Choroid plexus epithelial cell (primary cell): ENCODE data around the gene TEAD2.
"Not testable (repeated sequence)": the region's sequence is repeated elsewhere in the genome, so short reads cannot be mapped to it uniquely, and the experiment has no call there.

Experiments used
- DNase-seq: peaks from one replicate; pipeline ENCODE4 v3.0.0-alpha.2; 2010; ENCODE audit warnings: low read depth
- H3K4me3 ChIP-seq: 2 replicates; pipeline ENCODE4 v1.5.1; 2011; ENCODE audit warnings: low read depth, mild to moderate bottlenecking, control low read depth, low read length, moderate library complexity
- TF ChIP-seq, protein P1 (sequence below): conservative IDR thresholded peaks from 2 replicates; pipeline ENCODE4 v1.5.1; 2011; ENCODE audit warnings: low read depth, mild to moderate bottlenecking, control low read depth, inconsistent platforms, low read length, moderate library complexity

The TEAD2 gene

GRCh38 chr19:49383599-49383998 lies 21.4 kb upstream of the TEAD2 start:
- DNase-seq = no peak
- TF ChIP-seq, protein P1, sequence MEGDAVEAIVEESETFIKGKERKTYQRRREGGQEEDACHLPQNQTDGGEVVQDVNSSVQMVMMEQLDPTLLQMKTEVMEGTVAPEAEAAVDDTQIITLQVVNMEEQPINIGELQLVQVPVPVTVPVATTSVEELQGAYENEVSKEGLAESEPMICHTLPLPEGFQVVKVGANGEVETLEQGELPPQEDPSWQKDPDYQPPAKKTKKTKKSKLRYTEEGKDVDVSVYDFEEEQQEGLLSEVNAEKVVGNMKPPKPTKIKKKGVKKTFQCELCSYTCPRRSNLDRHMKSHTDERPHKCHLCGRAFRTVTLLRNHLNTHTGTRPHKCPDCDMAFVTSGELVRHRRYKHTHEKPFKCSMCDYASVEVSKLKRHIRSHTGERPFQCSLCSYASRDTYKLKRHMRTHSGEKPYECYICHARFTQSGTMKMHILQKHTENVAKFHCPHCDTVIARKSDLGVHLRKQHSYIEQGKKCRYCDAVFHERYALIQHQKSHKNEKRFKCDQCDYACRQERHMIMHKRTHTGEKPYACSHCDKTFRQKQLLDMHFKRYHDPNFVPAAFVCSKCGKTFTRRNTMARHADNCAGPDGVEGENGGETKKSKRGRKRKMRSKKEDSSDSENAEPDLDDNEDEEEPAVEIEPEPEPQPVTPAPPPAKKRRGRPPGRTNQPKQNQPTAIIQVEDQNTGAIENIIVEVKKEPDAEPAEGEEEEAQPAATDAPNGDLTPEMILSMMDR = no peak
- H3K4me3 ChIP-seq = no peak overlapping the region

DNA sequence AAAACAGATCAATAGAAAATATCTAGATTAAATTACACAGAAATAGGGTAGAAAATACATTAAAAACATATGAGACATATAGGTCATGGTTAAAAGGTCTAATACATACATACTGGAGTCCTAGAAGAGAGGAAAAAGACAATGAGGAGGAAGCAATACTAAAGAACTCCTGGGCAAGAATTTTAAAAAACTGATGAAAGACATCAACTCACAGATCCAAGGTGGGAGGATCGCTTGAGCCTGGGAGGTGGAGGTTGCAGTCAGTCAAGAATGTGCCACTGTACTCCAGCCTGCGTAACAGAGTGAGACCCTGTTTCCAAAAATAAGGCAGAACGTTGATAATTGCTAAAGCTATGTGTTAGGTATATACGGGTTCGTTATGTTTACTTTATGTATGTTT lies 20.4 kb upstream of the TEAD2 start:
- DNase-seq = no peak
- TF ChIP-seq, protein P1 = no peak

DNA sequence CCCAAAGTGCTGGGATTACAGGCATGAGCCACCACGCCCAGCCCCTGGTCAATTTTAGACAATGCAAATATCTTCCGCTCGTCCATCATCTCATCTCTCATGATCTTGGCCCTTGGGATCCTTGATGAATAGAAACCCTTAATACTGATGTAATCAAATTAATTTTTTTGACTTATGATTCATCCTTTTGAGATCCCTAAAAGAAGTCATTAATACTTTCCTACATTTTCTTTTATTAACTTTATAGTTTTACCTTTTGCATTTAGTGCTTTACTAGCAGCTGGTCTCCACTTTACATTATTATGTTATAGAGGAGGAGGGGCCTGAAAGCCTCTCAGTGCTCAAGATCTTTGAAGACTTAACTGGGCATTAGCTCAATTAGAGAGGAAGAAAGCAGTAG lies 18.2 kb upstream of the TEAD2 start:
- no peak overlapping the region for H3K4me3 ChIP-seq
- TF ChIP-seq, protein P1 = no peak
- DNase-seq = no peak

More for the DNA sequence above, 20.4 kb upstream of the TEAD2 start:
- H3K4me3 ChIP-seq = no peak overlapping the region

DNA sequence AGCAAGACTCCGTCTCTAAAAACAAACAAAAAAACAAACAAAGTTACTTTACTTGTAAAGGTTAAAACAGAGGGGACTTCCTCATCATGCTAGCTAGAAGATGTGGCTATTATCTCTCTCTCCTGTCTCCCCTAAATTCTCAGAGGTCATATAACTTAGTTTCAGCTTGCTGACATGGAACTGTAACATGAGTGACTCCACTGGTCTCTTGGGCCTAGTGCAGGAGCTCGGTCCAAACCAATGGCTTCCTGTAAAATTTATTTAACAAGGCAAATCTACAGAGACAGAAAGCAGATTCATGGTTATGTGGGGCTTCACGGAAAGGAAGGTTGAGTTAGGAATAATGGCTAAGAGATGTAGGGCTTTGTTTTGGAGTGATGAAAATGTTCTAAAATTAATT lies 16.3 kb upstream of the TEAD2 start:
- H3K4me3 ChIP-seq = no peak overlapping the region
- TF ChIP-seq, protein P1 = no peak
- no peak for DNase-seq

GRCh38 chr19:49374665-49375434 lies 12.6 kb upstream of the TEAD2 start:
- TF ChIP-seq, protein P1 = no peak
- no peak overlapping the region for H3K4me3 ChIP-seq
- DNase-seq = no peak

DNA sequence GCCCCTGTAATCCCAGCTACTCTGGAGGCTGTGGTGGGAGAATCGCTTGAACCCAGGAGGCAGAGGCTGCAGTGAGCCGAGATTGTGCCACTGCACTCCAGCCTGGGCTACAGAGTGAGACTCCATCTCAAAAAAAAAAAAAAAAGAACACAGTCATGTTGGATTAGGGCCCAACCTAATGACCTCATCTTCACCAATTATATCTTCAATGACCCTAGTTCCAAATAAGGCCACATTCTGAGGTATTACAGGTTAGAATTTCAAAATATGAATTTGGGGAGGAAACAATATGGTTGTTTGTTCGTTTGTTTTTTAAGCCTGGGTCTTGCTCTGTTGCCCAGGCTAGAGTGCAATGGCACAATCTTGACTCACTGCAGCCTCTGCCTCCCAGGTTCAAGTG lies 11.0 kb upstream of the TEAD2 start:
- not testable (repeated sequence) for DNase-seq, H3K4me3 ChIP-seq

DNA sequence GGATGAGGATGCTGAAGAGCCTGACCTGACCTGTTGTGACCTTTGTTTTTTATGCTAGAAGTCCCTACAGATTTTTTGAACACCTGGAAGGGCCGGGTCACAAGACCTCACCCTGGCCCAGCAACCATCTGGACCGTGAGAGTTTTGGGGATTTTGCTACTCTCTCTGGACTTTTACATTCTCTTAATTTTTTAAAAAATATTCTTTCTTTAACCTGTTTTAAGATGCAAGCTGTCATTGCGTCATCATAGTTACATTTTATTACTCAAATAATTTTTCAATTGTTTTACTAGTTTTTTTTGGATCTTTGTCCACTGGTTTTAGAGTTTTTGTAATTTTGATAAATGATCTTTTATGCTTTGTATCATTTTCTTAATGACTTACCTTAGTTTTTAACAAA lies 9.0 kb upstream of the TEAD2 start:
- DNase-seq = no peak
- no peak overlapping the region for H3K4me3 ChIP-seq
- TF ChIP-seq, protein P1 = no peak
